ENCODE data around the gene CHST11.

- no peak for TF ChIP-seq JUND (IDR thresholded peaks at IDR 0.05; ENCODE audit: borderline replicate concordance, low read depth, low read length)
- TF ChIP-seq JUND (tag; IDR thresholded peaks at IDR 0.05; ENCODE audit: borderline replicate concordance, low read depth, low read length) = no peak
- no peak for TF ChIP-seq SP1 (CRISPR knock-in tag; IDR thresholded peaks at IDR 0.05)
- no peak for TF ChIP-seq JUN (IDR thresholded peaks at IDR 0.05; ENCODE audit: borderline replicate concordance, low read depth, low read length)
- TF ChIP-seq JUN (CRISPR knock-in tag; IDR thresholded peaks at IDR 0.05; ENCODE audit: borderline replicate concordance) = no peak
- TF ChIP-seq REST (IDR thresholded peaks at IDR 0.05; ENCODE audit: borderline replicate concordance) = no peak
- no peak for TF ChIP-seq REST (CRISPR knock-in tag; IDR thresholded peaks at IDR 0.05; ENCODE audit: low read depth)
- TF ChIP-seq POLR2AphosphoS5 (IDR thresholded peaks at IDR 0.05; ENCODE audit: control insufficient read depth, insufficient read depth, low read depth, low read length) = no peak
- no peak for TF ChIP-seq RCOR1 (IDR thresholded peaks at IDR 0.05; ENCODE audit: borderline replicate concordance in 1 of 2, low read depth in 2 of 2, low read length in 2 of 2)
- no peak for TF ChIP-seq BMI1 (IDR thresholded peaks at IDR 0.05; ENCODE audit: low read length)
- no peak for TF ChIP-seq KAT2B (IDR thresholded peaks at IDR 0.05; ENCODE audit: low read depth, low read length)
- no peak for TF ChIP-seq POLR2A (conservative IDR thresholded peaks at IDR 0.05)
- no peak for TF ChIP-seq U2AF2 (optimal IDR thresholded peaks at IDR 0.05; ENCODE audit: low read depth, low read length)
- no peak for TF ChIP-seq ZNF263 (CRISPR knock-in tag; IDR thresholded peaks at IDR 0.05; ENCODE audit: borderline replicate concordance)
Observed at GRCh38 chr12:104700324-104700723, 243.6 kb downstream of the CHST11 start.
